Measurements from ENCODE around the gene FAM171A2. TPM values are rescaled to one million over a fixed set of nuclear protein-coding genes. Genes with fewer than 3 reads are reported as not detected.

Gene FAM171A2
- total RNA-seq, 2 donors from 2014 or later, result 2.9 TPM; not detected in 1

GRCh38 chr17:44380767-44381166 lies 17.1 kb upstream of the FAM171A2 start:
- ATAC-seq, result no peak
- TF ChIP-seq, protein P1, sequence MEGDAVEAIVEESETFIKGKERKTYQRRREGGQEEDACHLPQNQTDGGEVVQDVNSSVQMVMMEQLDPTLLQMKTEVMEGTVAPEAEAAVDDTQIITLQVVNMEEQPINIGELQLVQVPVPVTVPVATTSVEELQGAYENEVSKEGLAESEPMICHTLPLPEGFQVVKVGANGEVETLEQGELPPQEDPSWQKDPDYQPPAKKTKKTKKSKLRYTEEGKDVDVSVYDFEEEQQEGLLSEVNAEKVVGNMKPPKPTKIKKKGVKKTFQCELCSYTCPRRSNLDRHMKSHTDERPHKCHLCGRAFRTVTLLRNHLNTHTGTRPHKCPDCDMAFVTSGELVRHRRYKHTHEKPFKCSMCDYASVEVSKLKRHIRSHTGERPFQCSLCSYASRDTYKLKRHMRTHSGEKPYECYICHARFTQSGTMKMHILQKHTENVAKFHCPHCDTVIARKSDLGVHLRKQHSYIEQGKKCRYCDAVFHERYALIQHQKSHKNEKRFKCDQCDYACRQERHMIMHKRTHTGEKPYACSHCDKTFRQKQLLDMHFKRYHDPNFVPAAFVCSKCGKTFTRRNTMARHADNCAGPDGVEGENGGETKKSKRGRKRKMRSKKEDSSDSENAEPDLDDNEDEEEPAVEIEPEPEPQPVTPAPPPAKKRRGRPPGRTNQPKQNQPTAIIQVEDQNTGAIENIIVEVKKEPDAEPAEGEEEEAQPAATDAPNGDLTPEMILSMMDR (IDR thresholded peaks at IDR 0.05), result no peak
- TF ChIP-seq POLR2A (IDR thresholded peaks at IDR 0.05), result no peak
- no peak for DNase-seq
- 42 to 59% methylated on average over 5 to 9 of the region's 9 CpGs for WGBS, 2 donors
- H3K4me3 ChIP-seq, result no peak overlapping the region
- intact Hi-C loops (cut with DNase I), result no loop called here
- peaks cover 14% of the 10 kb centered on the region for H3K4me1 ChIP-seq
- H3K27me3 ChIP-seq, result no peaks in the 10 kb centered on the region
- no peaks in the 10 kb centered on the region for H3K9me3 ChIP-seq
- no peaks in the 10 kb centered on the region for H3K36me3 ChIP-seq (replicated peaks in 1 of 2; ENCODE audit: insufficient read depth in 1 of 2, low read depth in 2 of 2)
- no peak overlapping the region for H3K27ac ChIP-seq

GRCh38 chr17:44379887-44380286 lies 16.2 kb upstream of the FAM171A2 start:
- Histone ChIP-seq H3K27ac (no peak overlapping the region), H3K4me1 (peaks cover 6% of the 10 kb centered on the region), H3K27me3 (no peaks in the 10 kb centered on the region), H3K36me3 (replicated peaks in 1 of 2; ENCODE audit: insufficient read depth in 1 of 2, low read depth in 2 of 2) (no peaks in the 10 kb centered on the region), H3K9me3 (no peaks in the 10 kb centered on the region), H3K4me3 (no peak overlapping the region)
- no peak for ATAC-seq
- 76% methylated on average over 10 of the region's 10 CpGs; no CpG with 5 or more reads in 1 of the 2 donors for WGBS, 2 donors
- DNase-seq, result no peak
- TF ChIP-seq POLR2A (IDR thresholded peaks at IDR 0.05), result no peak
- TF ChIP-seq, protein P1 (IDR thresholded peaks at IDR 0.05), result no peak
- intact Hi-C loops (cut with DNase I), result no loop called here

GRCh38 chr17:44378171-44378705 lies 14.6 kb upstream of the FAM171A2 start:
- Histone ChIP-seq H3K9me3 (no peaks in the 10 kb centered on the region), H3K4me3 (no peak overlapping the region), H3K27me3 (no peaks in the 10 kb centered on the region), H3K4me1 (no peaks in the 10 kb centered on the region), H3K36me3 (replicated peaks in 1 of 2; ENCODE audit: insufficient read depth in 1 of 2, low read depth in 2 of 2) (no peaks in the 10 kb centered on the region), H3K27ac (no peak overlapping the region)
- intact Hi-C loops (cut with DNase I), result no loop called here
- DNase-seq (no peak), ATAC-seq (no peak)
- TF ChIP-seq, protein P1 (IDR thresholded peaks at IDR 0.05), result no peak
- TF ChIP-seq POLR2A (IDR thresholded peaks at IDR 0.05), result no peak
- WGBS, 2 donors, result 82 to 84% methylated on average over 13 to 14 of the region's 14 CpGs

DNA sequence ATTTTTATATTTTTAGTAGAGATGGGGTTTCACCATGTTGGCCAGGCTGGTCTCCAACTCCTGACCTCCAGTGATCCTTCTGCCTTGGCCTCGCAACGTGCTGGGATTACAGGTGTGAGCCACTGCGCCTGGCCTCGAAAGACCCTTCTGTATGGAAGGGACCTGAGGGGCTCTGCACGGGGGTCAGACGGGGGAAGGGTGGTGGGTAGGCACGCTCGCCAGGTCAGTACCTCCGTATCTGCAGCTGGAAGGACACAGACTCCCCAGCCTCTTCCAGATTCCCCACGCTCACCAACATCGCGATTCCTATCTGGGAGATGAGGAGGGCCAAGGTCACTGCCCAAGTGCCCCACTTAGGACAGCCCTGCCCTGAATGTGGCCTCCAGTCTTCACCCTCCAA lies 13.1 kb upstream of the FAM171A2 start:
- Histone ChIP-seq H3K4me3 (no peak overlapping the region), H3K4me1 (no peaks in the 10 kb centered on the region), H3K27me3 (no peaks in the 10 kb centered on the region), H3K36me3 (replicated peaks in 1 of 2; ENCODE audit: insufficient read depth in 1 of 2, low read depth in 2 of 2) (no peaks in the 10 kb centered on the region), H3K27ac (no peak overlapping the region), H3K9me3 (no peaks in the 10 kb centered on the region)
- no peak for DNase-seq
- intact Hi-C loops (cut with DNase I), result no loop called here
- WGBS, 2 donors, result 60 to 63% methylated on average over 7 to 12 of the region's 12 CpGs
- TF ChIP-seq POLR2A (IDR thresholded peaks at IDR 0.05), result no peak
- TF ChIP-seq, protein P1 (IDR thresholded peaks at IDR 0.05), result no peak
- no peak for ATAC-seq

DNA sequence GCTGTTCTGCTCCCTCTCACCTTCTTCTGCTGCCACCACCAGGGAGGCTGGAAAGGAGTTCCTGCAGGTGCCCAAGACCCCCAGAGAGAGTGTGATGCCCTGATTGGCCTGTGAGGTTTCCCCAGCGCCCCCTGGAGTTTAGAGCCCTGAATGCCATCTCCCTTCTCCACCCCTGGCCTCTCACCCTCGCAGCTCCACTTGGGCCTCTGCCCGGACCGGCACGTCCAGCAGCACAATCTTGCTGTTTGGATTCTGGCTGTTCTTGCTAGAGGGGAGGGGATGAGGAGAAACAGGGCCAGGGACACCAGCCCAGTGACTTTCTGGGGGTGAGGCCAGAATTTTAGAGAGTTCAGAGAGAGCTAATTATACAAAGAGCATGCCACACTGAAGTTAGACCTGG lies 12.5 kb upstream of the FAM171A2 start:
- H3K27me3 ChIP-seq, result no peaks in the 10 kb centered on the region
- DNase-seq (no peak), ATAC-seq (no peak)
- no peaks in the 10 kb centered on the region for H3K36me3 ChIP-seq (replicated peaks in 1 of 2; ENCODE audit: insufficient read depth in 1 of 2, low read depth in 2 of 2)
- no peak for TF ChIP-seq POLR2A (IDR thresholded peaks at IDR 0.05)
- TF ChIP-seq, protein P1 (IDR thresholded peaks at IDR 0.05), result peak in 1 of 7 experiments; percentile 11
- H3K4me3 ChIP-seq, result no peak overlapping the region
- no peaks in the 10 kb centered on the region for H3K9me3 ChIP-seq
- H3K4me1 ChIP-seq, result no peaks in the 10 kb centered on the region
- H3K27ac ChIP-seq, result no peak overlapping the region
- WGBS, 2 donors, result 8 to 11% methylated on average over 5 of the region's 5 CpGs
- intact Hi-C loops (cut with DNase I), result no loop called here

All from body of pancreas (tissue), 4 donors.